NCI-H146 (cell line): ENCODE measurements around the gene LSM12.

Experiments
- DNase-seq: peaks from one replicate; lab custom pipeline; 2025; lab: John Stamatoyannopoulos, UW

LSM12 gene

DNA sequence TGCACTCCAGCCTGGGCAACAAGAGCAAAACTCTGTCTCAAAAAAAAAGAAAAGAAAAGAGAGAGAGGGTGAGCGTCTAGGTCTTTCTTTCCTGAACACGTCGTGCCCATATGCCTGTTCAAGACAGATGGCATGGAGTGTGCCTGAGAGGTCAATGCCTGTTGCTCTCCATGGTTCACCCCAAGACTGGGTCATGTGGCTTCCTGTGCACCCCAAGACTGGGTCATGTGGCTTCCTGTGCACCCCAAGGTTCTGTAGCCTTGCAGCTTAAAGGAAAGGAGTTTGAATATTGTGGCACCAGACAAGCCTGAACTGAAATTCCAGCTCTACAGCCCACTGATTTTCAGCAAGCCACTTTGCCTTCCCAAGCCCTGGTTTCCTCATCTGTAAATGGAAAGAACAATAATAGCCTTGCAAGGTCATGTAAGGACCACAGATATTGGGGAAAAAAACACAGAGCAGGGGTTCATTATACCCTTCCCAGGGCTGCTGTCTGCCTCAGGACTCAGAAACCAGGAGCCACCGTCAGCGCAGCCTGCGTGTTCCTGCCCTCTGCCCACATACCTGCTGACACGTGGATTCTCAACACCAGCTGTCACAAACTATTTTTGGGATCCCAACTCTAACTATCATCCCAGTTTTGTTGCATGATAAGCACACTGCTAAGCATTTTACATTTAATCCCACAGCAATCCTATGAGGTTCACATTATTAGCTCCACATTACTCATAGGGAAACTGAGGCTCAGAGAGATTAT is 80.1 kb downstream of the LSM12 start:
- no peak for DNase-seq

DNA sequence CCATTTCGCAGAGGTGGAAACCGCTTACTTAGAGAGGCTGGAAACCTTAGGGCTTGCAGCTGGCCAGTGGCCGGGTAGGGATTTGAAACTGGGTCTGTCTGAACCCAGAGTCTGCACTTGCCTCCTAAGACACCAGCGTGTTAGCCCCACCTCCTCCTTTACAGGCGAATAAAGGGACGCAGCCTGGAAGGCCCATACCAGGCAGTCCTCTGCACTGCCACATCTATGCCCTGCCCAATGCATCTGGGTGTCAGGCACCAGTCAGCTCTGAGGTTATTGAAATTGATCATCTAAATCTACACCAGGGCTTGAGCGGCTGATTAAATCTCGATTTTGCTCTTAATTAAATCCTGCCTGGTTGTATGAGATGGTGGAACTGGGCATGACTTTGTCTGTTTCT is 82.0 kb downstream of the LSM12 start:
- DNase-seq = no peak
